ENCODE results near the gene CYRIA.

Gene CYRIA

GRCh38 chr2:16629770-16630169, 35.9 kb downstream of the CYRIA start:
- DNase-seq (ENCODE audit: low read depth): no peak

DNA sequence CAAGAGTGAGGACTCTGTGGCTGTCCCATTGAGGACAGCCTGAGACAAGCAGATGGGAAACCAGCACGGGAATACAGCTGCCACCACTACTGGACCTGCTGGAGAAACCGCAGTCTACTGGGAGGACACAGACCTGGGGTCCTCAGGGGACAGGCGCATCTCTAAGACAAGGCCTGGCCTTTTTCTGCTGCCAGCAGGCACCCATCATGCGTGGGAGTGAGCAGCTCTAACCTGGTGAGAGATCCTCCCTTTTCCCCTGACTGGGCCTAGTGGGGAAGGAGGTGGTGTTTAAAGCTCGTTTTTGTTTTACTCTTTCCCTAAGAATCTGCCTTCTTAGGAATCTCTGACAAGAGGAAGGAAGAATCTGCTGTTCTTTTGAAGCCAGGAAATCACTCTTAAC, 36.6 kb downstream of the CYRIA start:
- DNase-seq (ENCODE audit: low read depth): no peak

- no peak for DNase-seq (ENCODE audit: low read depth)
Observed at GRCh38 chr2:16628314-16628713, 37.3 kb downstream of the CYRIA start.

- DNase-seq (ENCODE audit: low read depth): no peak
Observed at GRCh38 chr2:16626997-16627605, 38.5 kb downstream of the CYRIA start.

DNA sequence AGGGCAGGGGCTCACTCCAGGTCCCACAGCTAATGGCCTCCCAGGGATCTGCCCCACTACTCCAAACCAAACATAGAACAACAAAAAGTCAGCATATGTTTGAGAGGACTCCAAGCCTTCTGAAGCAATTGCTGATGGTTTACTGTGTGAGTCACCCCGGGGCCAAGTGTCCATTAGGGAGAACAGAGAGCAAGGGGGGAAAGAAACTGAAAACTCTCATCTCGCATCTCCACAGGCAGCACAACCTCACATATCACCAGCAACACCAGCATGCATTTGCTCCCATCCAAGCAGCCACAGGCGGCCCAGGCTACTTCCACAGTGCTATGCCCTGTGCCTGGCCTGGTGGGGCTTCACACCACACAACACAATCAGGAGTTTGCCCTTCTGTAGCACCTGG, 39.1 kb downstream of the CYRIA start:
- no peak for DNase-seq (ENCODE audit: low read depth)

DNA sequence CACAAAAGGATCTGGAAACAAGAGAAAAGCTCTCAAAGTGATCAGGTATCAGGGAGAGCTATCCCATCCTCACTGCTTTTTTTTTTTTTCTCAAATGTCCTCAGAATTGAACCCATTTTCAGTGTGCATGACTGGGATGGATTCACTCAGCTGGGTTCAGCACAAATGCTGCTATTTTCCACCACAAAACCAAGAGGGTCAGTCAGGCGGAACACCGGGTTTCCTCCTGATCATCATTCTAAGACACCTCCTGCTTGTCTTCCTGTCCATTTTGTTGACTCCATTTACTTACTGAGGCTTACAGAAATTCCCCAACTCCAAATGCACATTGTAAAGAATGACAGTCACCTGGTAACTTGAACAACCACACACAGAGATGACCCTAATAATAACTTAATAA, 39.9 kb downstream of the CYRIA start:
- no peak for DNase-seq (ENCODE audit: low read depth)

GRCh38 chr2:16625201-16625729, 40.4 kb downstream of the CYRIA start:
- no peak for DNase-seq (ENCODE audit: low read depth)

DNA sequence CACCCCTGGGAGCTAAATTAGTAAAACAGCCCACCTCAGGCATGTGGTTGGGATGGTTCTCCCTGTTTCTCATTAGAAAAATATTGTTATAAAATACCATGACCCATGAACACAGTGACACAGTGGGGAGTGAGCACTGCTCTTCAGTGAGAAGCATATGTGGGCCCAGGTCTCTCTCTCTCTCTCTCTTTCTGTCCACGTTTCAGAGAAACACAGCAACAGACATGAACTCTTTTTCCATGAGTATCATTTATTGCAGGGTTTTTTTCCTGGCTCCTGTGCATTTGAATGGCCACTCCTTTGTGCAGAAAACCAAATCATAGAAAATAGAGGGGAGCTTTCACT, 41.2 kb downstream of the CYRIA start:
- no peak for DNase-seq (ENCODE audit: low read depth)

DNA sequence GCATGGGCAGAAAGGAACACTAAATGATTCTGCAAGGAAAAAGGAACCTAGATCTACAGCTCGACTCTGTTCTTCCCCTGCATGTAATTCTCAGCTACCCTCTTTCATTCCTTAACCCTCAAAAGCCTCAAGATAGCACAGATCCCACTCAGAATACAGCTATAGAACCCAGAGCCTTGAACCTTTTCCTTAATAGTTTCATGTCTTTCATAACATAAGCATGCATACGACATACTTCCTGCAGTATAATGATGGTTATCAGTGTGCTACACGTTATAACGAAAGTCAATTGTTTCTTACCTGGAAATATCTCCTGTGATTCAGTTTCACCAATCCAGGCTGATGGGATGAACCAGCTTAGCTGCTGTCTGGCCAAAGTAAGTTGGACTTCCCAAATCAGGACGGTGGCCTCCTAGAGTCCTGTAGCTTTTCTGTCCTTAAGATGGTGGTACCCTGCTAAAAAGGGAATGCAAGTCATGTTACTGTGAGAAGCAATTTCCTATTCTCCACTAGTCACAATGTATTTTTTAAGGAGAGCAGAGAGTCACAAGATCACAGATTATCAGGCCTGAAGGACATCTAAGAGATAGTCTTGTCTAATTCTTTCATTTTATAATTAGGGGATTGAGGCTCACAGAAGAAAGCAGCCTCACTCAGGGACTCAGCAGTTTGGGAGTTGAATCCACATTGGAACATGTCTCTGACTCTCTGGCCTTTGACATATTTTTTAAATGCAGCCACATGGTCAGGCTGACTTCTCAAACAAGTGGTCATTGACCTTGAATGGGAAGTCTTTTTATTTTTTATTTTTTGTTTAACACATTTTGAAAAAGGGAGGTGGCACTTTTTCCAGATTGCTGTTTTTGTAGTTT, 41.8 kb downstream of the CYRIA start:
- no peak for DNase-seq (ENCODE audit: low read depth)

DNA sequence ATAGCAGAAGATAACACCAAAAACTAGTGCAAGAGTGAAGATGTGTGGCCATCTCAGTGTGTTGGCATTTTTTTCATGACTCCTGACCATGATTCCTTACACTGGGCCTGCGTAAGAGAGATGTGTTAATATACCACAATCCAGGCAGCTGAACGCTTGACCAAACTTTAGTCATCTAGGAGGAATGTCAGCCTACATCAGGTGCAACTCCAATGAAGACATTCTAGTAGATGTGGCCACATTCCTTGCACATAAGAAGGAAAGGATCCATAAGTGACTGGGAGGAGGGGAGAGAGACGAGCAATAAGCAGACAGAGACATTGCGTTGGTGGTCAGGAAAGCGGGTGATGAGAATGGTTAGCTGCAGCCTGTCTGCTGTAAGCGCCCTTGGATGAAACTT, 42.6 kb downstream of the CYRIA start:
- DNase-seq (ENCODE audit: low read depth): no peak

GRCh38 chr2:16622399-16622968, 43.1 kb downstream of the CYRIA start:
- DNase-seq (ENCODE audit: low read depth): no peak

GRCh38 chr2:16621316-16621715, 44.3 kb downstream of the CYRIA start:
- no peak for DNase-seq (ENCODE audit: low read depth)

- no peak for DNase-seq (ENCODE audit: low read depth)
Observed at GRCh38 chr2:16620590-16620989, 45.0 kb downstream of the CYRIA start.

DNA sequence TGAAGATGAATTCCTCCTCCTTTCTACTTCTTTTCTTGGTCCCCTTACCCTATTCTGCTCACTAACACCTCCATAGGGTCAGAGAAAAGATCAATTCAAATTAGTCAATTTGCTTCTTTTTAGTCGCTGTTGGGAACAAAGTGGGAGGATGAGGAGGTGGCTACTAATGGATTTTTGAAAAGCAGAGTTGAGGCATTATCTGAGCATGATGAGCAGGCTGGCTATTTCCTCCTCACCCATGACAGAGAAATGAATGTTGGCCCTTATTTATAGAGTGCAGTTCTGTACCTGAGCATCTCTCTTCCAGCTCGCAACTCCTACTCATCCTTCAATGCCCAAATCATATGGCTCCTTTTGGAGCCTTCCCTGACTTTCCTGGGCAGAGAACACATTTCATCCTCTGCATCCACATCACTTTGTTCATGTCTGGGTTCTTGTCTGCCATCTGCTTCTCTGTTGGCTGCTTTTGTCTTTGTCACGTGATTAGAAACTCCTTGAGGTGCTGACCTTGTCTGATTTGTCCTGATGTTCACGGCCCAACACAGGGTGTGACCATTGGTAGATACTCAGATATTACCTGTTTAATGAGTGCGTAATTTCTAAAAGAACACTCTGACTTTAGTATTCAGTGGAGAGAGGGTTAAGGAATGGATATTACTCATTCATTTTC, 45.9 kb downstream of the CYRIA start:
- DNase-seq (ENCODE audit: low read depth): no peak

- DNase-seq (ENCODE audit: low read depth): no peak
Observed at GRCh38 chr2:16617282-16618266, 48.1 kb downstream of the CYRIA start.

Data from activated gamma-delta T cell treated with anti-CD3 and anti-CD28 coated beads, Interleukin-2, amount 50 U/mL, for 16 hours (primary cell).